IPS-11a (cell line): ENCODE measurements around the gene APOA4.
A peak's percentile ranks its signal among the peaks of the same experiment; 100 is the strongest.

Source experiments
- H3K4me3 ChIP-seq: one replicate; pipeline ENCODE4 v1.5.1; 2013; ENCODE audit warnings: low read depth, low read length, control low read depth

The APOA4 gene

DNA sequence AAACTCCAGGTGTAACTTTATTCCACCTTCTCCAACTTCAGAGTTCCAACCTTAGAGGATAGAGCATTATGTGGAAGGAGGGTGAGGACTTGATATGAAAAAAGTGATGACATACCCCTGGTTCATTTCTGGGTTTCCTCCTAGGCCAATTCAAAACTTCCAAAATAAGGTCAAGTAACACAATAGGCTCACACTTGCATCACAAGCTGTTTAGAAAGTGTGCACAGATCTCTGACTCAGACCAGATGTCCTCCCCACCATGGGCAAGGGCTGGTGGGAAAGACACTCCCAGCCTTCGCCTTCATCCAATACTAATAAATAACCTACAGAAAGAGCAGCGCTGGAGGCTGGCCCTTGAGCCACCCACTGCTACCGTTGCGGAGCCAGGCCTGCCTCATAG is 44.5 kb downstream of the APOA4 start:
- no peak overlapping the region for H3K4me3 ChIP-seq

DNA sequence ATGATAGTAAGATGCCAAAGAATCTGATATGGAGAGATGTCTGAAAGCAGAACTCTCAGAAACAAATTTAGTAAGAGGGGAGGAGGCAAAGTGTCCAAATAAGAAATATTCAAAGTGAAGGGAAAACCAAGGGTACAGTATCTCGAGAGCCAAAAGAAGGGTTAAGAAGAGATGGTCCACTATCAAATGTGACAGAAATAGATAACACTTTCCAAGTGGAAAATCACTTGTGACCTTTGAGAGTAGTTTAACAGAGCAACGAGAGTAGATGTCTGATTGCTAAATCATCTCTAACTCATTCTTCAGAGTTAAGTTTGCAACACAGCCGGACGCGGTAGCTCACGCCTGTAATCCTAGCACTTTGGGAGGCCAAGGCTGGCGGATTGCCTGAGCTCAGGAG is 46.0 kb downstream of the APOA4 start:
- H3K4me3 ChIP-seq = no peak overlapping the region

DNA sequence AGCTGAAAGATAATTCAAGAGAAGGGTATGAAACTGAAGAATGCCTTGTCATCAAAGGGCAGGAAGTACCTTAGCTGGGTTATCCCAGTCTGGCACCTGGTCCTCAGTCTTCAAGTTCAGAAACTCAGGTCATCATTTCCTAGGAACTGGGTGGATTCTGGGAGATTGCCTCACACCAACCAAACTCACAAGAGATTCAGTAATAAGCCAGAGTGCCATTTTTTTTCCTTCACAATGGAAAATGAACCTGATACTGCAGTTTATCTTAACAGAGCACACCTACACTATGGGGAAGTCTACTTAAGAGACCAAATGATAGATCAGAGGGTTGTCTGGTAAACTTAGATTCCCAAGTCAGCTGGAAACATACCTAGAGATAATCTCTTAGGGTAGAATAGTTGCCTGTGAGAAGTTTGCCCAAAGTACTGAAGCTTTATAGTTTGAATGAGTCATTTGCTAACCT is 46.6 kb downstream of the APOA4 start:
- H3K4me3 ChIP-seq = no peak overlapping the region

DNA sequence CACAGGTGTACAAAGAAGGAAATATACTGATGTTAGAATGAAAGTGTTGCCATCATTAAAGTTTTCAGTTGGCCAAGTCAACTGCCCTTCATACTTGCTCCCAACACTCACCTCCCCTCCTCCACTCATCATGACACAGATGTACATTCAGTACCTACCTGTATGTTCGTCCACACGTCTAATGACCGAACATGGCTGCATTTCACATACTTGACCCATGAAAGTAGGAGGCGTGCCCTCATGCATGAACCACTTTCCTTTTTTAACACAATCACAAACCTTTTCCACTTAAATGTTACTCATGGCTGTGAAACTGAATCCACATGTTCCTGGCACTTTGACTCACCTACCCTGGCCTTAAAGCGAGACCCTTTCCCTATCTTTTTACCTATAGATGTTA is 47.1 kb downstream of the APOA4 start:
- no peak overlapping the region for H3K4me3 ChIP-seq

DNA sequence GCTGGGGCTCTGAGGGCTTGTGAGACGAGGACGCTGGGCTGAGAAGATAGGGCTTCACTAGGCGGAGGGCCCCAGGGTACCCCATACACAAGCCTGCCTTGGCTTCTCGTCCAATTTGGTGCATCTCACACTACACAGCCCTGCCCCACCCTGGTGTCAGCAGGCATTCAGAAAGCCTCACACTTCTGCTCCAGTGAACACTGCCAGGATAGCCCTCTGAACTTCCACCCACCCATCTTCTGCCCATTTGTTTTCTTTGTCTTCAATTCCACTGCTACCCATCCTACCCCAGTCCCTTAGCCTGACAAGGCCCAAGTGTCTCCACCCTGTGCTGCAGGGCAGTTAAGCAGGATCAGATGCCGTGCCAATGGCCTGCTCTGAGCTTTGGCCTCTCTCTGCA is 48.4 kb downstream of the APOA4 start:
- no peak overlapping the region for H3K4me3 ChIP-seq

DNA sequence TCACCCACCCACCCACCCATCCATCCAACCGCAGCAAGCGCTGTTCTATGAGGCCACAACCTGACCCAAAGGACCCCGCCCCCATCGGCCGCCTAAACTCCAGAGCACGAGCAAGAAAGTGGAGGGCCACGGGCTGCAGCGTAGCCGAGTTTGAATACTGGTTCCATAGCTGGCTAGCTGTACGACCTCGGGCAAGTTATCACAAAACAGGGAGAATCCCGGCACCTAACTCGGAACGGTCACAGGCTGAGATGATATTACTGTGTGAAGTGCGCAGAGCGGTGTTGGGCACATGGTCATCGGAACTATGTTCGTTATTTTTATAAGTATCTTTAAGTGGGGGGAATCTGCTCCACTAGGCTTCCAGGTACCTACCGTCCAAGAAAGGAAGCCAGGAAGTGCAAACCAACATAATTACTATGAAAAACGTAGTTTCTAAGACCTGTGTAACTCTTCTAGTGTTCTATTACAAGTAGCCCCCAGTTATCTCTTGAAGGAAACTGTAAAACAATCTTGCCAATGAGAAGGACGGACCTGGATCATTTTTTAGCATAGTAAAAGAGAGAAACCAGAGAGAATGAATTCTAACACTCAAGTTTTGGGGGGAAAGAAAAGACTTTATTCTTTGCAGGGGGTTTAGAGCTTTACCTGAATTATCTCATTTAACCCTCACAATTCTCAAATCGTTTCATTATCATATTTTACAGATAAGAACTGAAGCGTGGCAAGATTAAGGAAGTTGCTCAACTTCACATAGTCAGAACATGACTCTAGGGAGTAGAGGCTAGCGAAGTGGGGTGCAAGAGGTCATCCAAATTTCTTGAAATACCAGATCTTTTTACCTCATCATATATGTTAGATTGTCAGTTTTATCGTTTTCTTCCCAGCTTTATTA is 49.7 kb downstream of the APOA4 start:
- H3K4me3 ChIP-seq = peak overlapping the region; percentile 88

DNA sequence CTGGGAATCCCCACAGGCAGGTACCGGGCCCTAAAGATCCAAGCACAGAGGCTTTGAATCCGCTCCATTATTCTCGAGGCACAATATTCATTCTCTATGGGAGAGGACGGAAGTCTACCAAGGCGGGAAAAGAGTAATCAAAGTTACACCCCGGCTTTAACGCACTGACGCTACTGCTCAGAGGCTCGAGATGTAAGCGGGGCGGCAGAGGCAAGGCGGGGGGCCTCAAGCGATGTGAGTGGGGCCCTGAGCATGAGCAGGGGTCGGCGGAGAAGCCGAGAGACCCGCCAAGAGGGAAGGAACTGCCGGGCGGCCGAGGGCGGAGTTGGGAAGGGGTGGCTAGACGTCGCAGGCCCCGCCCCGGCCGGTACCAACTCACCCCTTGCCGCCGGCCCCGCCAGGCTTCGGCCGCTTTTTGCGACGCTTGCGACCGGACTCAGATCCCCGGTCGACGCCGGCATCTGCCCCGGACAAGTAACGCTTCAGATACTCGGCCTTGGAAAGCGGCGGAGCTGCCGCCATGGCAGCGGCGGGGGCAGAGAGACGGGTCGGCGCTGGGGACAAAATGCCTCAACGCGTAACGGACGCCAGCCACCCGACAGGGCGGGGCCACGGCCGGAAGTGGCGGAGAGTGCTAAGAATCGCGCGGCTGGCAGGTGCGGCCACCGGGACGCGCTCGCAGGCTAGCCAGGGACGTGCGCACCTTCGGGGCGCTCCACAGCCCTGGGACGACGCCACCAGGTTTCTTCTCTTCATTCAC is 50.5 kb downstream of the APOA4 start, which contains the start of gene BUD13:
BUD13 (minus strand) TSS at position 545 of the 760 bp plus-strand sequence; CDS start at position 522, 23 bp downstream.
- peak within 1 kb of the TSS; percentile 88 for H3K4me3 ChIP-seq

DNA sequence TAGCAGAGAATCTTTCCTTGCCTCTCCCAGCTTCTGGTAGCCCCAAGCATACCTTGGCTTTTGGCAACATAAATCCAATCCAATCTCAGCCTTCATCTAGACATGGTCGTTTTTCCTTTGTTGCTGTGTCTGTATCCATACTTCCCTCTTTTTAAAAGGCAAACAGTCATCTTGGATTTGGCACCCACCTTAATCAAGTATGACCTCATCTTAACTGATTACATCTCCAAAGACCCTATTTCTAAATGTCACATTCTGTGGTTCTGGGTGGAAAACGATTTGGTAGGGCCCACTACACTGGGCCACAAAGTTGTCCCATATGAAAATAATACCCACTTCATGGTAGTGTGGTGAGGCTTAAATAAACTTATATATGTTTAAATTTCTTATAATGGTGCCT is 51.2 kb downstream of the APOA4 start:
- H3K4me3 ChIP-seq = peak overlapping the region; percentile 88
